Hepatocyte (in vitro differentiated cells): ENCODE results near the gene HTR1E. TPM values are rescaled to one million over a fixed set of nuclear protein-coding genes. Genes with fewer than 3 reads are reported as not detected.

ENCODE experiments used
- DNase-seq: peaks from one replicate; pipeline ENCODE4 v3.0.0-alpha.2; 2016; ENCODE audit warnings: low spot score
- H2AFZ ChIP-seq: fragments of 200-600 bp; sonication (generic); 2 replicates; pipeline ENCODE4 v1.6.0; 2016; ENCODE audit warnings: antibody characterized with exemption, mild to moderate bottlenecking
- H3K27ac ChIP-seq: fragments of 200-600 bp; sonication (generic); 2 replicates; pipeline ENCODE4 v1.5.1; 2016; ENCODE audit warnings: mild to moderate bottlenecking
- H3K27me3 ChIP-seq: fragments of 200-600 bp; sonication (generic); 2 replicates; pipeline ENCODE4 v1.6.1; 2016
- H3K36me3 ChIP-seq: fragments of 200-600 bp; sonication (generic); replicated peaks from 2 replicates; pipeline ENCODE4 v1.5.1; 2016; ENCODE audit warnings: low read depth; ENCODE audit not compliant: insufficient read depth
- H3K4me1 ChIP-seq: fragments of 200-600 bp; sonication (generic); 2 replicates; pipeline ENCODE4 v1.5.1; 2016; ENCODE audit warnings: mild to moderate bottlenecking, moderate library complexity; ENCODE audit not compliant: insufficient read depth
- H3K4me2 ChIP-seq: fragments of 200-600 bp; sonication (generic); 2 replicates; pipeline ENCODE4 v1.6.0; 2016
- H3K4me3 ChIP-seq: fragments of 200-600 bp; sonication (generic); 2 replicates; pipeline ENCODE4 v1.5.1; 2016; ENCODE audit warnings: mild to moderate bottlenecking
- H3K79me2 ChIP-seq: fragments of 200-600 bp; sonication (generic); 2 replicates; pipeline ENCODE4 v1.6.0; 2017; ENCODE audit warnings: mild to moderate bottlenecking
- H3K9me2 ChIP-seq: fragments of 200-600 bp; sonication (generic); replicated peaks from 2 replicates; pipeline ENCODE4 v1.6.0; 2017; ENCODE audit warnings: mild to moderate bottlenecking; ENCODE audit not compliant: insufficient read depth
- H3K9me3 ChIP-seq: fragments of 200-600 bp; sonication (generic); 2 replicates; pipeline ENCODE4 v1.5.1; 2016; ENCODE audit warnings: low read depth, mild to moderate bottlenecking
- H4K20me1 ChIP-seq: fragments of 200-600 bp; sonication (generic); 2 replicates; pipeline ENCODE4 v1.6.0; 2016; ENCODE audit warnings: mild to moderate bottlenecking; ENCODE audit not compliant: insufficient read depth, poor library complexity, severe bottlenecking
- EZH2 ChIP-seq: fragments of 200-600 bp; sonication (generic); IDR thresholded peaks from 2 replicates; pipeline ENCODE4 v1.6.1; 2016; ENCODE audit warnings: antibody characterized with exemption, mild to moderate bottlenecking, borderline replicate concordance
- EZH2phosphoT487 ChIP-seq: fragments of 200-600 bp; sonication (generic); IDR thresholded peaks from one replicate; pipeline ENCODE4 v1.6.1; 2018; ENCODE audit warnings: antibody characterized with exemption, mild to moderate bottlenecking, low read depth, moderate library complexity; ENCODE audit not compliant: unreplicated experiment, severe bottlenecking
- WGBS: methylation state at CpG from one replicate; pipeline ENCODE4 v1.1.6; 2016; ENCODE audit warnings: low lambda C conversion rate; ENCODE audit errors: missing lambda C conversion rate; 5-methylcytosine and 5-hydroxymethylcytosine counted together
- polyA plus RNA-seq: library from polyadenylated mRNA; unstranded; fragments of >200 nt; fragmentation: Nextera tagmentation; extraction: Ambion mirVana; gene quantifications from 2 replicates; pipeline ENCODE4 v1.2.1, GENCODE V29; 2016
- small RNA-seq: library from RNA; depleted of rRNA; stranded (forward); fragments of <200 nt; gene quantifications from one replicate; pipeline ENCODE3, GENCODE V24; 2014
- total RNA-seq: library from RNA; depleted of rRNA; stranded (reverse); fragments of >200 nt; gene quantifications from 2 replicates; pipeline ENCODE4 v1.2.3, GENCODE V29; 2014
- TF ChIP-seq, protein P1 (sequence below): fragments of 200-600 bp; sonication (generic); IDR thresholded peaks from 2 replicates; pipeline ENCODE4 v1.5.1; 2016; ENCODE audit warnings: antibody characterized with exemption, mild to moderate bottlenecking; ENCODE audit not compliant: poor library complexity

The HTR1E gene
- total and polyA plus RNA-seq, 2 experiments from 2014 or later: 3.4 to 6.2 TPM

GRCh38 chr6:87065117-87065516, 127.8 kb downstream of the HTR1E start:
- no peak for DNase-seq
- no peaks in the 10 kb centered on the region for H3K9me2 ChIP-seq
- TF ChIP-seq, protein P1, sequence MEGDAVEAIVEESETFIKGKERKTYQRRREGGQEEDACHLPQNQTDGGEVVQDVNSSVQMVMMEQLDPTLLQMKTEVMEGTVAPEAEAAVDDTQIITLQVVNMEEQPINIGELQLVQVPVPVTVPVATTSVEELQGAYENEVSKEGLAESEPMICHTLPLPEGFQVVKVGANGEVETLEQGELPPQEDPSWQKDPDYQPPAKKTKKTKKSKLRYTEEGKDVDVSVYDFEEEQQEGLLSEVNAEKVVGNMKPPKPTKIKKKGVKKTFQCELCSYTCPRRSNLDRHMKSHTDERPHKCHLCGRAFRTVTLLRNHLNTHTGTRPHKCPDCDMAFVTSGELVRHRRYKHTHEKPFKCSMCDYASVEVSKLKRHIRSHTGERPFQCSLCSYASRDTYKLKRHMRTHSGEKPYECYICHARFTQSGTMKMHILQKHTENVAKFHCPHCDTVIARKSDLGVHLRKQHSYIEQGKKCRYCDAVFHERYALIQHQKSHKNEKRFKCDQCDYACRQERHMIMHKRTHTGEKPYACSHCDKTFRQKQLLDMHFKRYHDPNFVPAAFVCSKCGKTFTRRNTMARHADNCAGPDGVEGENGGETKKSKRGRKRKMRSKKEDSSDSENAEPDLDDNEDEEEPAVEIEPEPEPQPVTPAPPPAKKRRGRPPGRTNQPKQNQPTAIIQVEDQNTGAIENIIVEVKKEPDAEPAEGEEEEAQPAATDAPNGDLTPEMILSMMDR: no peak
- TF ChIP-seq EZH2phosphoT487: no peak
- no peak for TF ChIP-seq EZH2
- H3K4me2 ChIP-seq: no peak overlapping the region
- H3K4me1 ChIP-seq: peaks cover 5% of the 10 kb centered on the region
- no peaks in the 10 kb centered on the region for H3K27me3 ChIP-seq
- no peak overlapping the region for H3K27ac ChIP-seq
- no peaks in the 10 kb centered on the region for H3K79me2 ChIP-seq
- no peak overlapping the region for H3K4me3 ChIP-seq
- 82% methylated on average over 5 of the region's 5 CpGs for WGBS
- H3K9me3 ChIP-seq: no peaks in the 10 kb centered on the region
- no peaks in the 10 kb centered on the region for H4K20me1 ChIP-seq
- no peaks in the 10 kb centered on the region for H3K36me3 ChIP-seq
- no peak overlapping the region for H2AFZ ChIP-seq

Small RNA genes lying within 50 kb of the gene (small RNA-seq; reads per million reads assigned to genes)
- not detected for gene AL157777.2
- not detected for gene MTHFD2P2

Other genes starting within 250 kb of the HTR1E start
- gene CGA, start 157.6 kb downstream of the HTR1E start, total RNA-seq: 35.5 and 43.8 TPM in 2 replicates
- gene CGA, start 157.6 kb downstream of the HTR1E start, polyA plus RNA-seq: 5.4 and 21.5 TPM in 2 replicates
- gene ZNF292, start 218.0 kb downstream of the HTR1E start, total RNA-seq: 31.1 and 38.3 TPM in 2 replicates
- 20.9 and 31.4 TPM in 2 replicates for gene ZNF292, start 218.0 kb downstream of the HTR1E start, polyA plus RNA-seq